H1 (cell line): Measurements from ENCODE around the gene RYR3. TPM values are rescaled to one million over a fixed set of nuclear protein-coding genes. Genes with fewer than 3 reads are reported as not detected.

Source experiments
- CTCF ChIA-PET: fragments of 300-600 bp; sonication (Branson Sonifier 250); formaldehyde crosslinking; loops from one replicate; lab custom pipeline; 2021; ENCODE audit not compliant: partially characterized antibody; lab: Charles Lee
- POLR2A ChIA-PET: fragments of 300-600 bp; sonication (Branson Sonifier 250); formaldehyde crosslinking; loops from one replicate; lab custom pipeline; 2021; ENCODE audit warnings: inconsistent platforms; ENCODE audit not compliant: partially characterized antibody; lab: Charles Lee
- DNase-seq, 2 experiments: peaks; one replicate each; pipeline versions ENCODE4 v3.0.0 to v3.0.0-alpha.2; 2010 to 2022; ENCODE audit warnings: low spot score in 2 of 2, low read depth in 1 of 2, mixed read lengths in 1 of 2
- FAIRE-seq: peaks from 2 replicates; lab custom pipeline; 2011; peaks lifted over from hg19 to GRCh38; lab: Jason Lieb, UNC
- H2AFZ ChIP-seq: 2 replicates; pipeline ENCODE4 v1.8.1; 2012; ENCODE audit warnings: low read length, inconsistent platforms
- H2AK5ac ChIP-seq: 2 replicates; pipeline ENCODE4 v1.6.1; 2013; ENCODE audit warnings: low read depth, low read length
- H2BK120ac ChIP-seq: replicated peaks from 2 replicates; pipeline ENCODE3; 2013; ENCODE audit warnings: low read depth, low read length, inconsistent platforms
- H2BK12ac ChIP-seq: 2 replicates; pipeline ENCODE4 v1.6.1; 2013; ENCODE audit warnings: low read depth, low read length
- H2BK15ac ChIP-seq: 2 replicates; pipeline ENCODE4 v1.6.1; 2013; ENCODE audit warnings: low read length
- H2BK20ac ChIP-seq: 2 replicates; pipeline ENCODE4 v1.6.1; 2013; ENCODE audit warnings: low read length
- H2BK5ac ChIP-seq: 2 replicates; pipeline ENCODE4 v1.6.1; 2013; ENCODE audit warnings: low read depth, low read length
- H3K14ac ChIP-seq: 2 replicates; pipeline ENCODE4 v1.6.1; 2013; ENCODE audit warnings: inconsistent platforms; ENCODE audit not compliant: insufficient read length
- H3K18ac ChIP-seq: 2 replicates; pipeline ENCODE4 v1.6.1; 2013; ENCODE audit warnings: low read length; ENCODE audit errors: extremely low read depth
- H3K23ac ChIP-seq: 2 replicates; pipeline ENCODE4 v1.6.1; 2013; ENCODE audit warnings: inconsistent platforms; ENCODE audit not compliant: insufficient read length
- H3K23me2 ChIP-seq: 2 replicates; pipeline ENCODE4 v1.6.1; 2013; ENCODE audit warnings: low read depth, low read length
- H3K27ac ChIP-seq: 2 replicates; pipeline ENCODE4 v1.6.1; 2011; ENCODE audit warnings: low read depth, low read length, inconsistent platforms
- H3K27me3 ChIP-seq, 4 experiments: replicated peaks in 1 of 4; 1 replicate in 1 of 4; 2 replicates in 3 of 4; pipeline versions ENCODE4 v1.6.1 to v1.8.1; 2011 to 2013; ENCODE audit warnings: low read length in 3 of 4, mild to moderate bottlenecking in 3 of 4, inconsistent platforms in 2 of 4, mixed read lengths in 2 of 4, moderate library complexity in 1 of 4; ENCODE audit not compliant: control insufficient read depth in 3 of 4, insufficient read depth in 3 of 4; ENCODE audit errors: extremely low read depth in 1 of 4
- H3K36me3 ChIP-seq, 4 experiments: 2 replicates each; pipeline versions ENCODE4 v1.6.1 to v1.8.1; 2011 to 2013; ENCODE audit warnings: mild to moderate bottlenecking in 4 of 4, low read length in 3 of 4, moderate library complexity in 2 of 4, control low read depth in 1 of 4, inconsistent platforms in 1 of 4; ENCODE audit not compliant: insufficient read depth in 4 of 4, control insufficient read depth in 2 of 4
- H3K4ac ChIP-seq: replicated peaks from 2 replicates; pipeline ENCODE3; 2013; ENCODE audit warnings: low read length, low read depth, mixed read lengths, inconsistent platforms; ENCODE audit not compliant: insufficient read length
- H3K4me1 ChIP-seq, 4 experiments: replicated peaks in 1 of 4; 1 replicate in 1 of 4; 2 replicates in 3 of 4; pipeline versions ENCODE4 v1.6.1 to v1.8.1; 2011 to 2013; ENCODE audit warnings: low read length in 3 of 4, inconsistent platforms in 2 of 4, mixed read lengths in 1 of 4; ENCODE audit not compliant: insufficient read depth in 4 of 4, control insufficient read depth in 3 of 4
- H3K4me2 ChIP-seq, 2 experiments: 2 replicates each; pipeline versions ENCODE4 v1.6.1 to v1.8.1; 2011 to 2013; ENCODE audit warnings: low read depth in 2 of 2, low read length in 2 of 2, control low read depth in 1 of 2, inconsistent platforms in 1 of 2, mild to moderate bottlenecking in 1 of 2; ENCODE audit not compliant: insufficient read depth in 1 of 2
- H3K4me3 ChIP-seq, 4 experiments: fragments of 200-600, 300-600 bp in 1 of 4; sonication (generic), shearing (Covaris generic), sonication (Bioruptor Twin) in 1 of 4; 2 replicates each; pipeline versions ENCODE4 v1.5.1 to v1.8.1; 2011 to 2016; ENCODE audit warnings: low read length in 4 of 4, low read depth in 3 of 4, control low read depth in 2 of 4, inconsistent platforms in 2 of 4, mild to moderate bottlenecking in 2 of 4, mixed read lengths in 1 of 4, moderate library complexity in 1 of 4; ENCODE audit not compliant: insufficient read depth in 2 of 4; ENCODE audit errors: extremely low read depth in 1 of 4
- H3K56ac ChIP-seq: replicated peaks from 2 replicates; pipeline ENCODE3; 2013; ENCODE audit warnings: low read depth, mild to moderate bottlenecking, mixed read lengths, low read length, inconsistent platforms; ENCODE audit not compliant: insufficient read length
- H3K79me1 ChIP-seq: 2 replicates; pipeline ENCODE4 v1.6.1; 2013; ENCODE audit warnings: low read depth, low read length, control low read depth
- H3K79me2 ChIP-seq, 2 experiments: 2 replicates each; pipeline versions ENCODE4 v1.6.1 to v1.8.1; 2012 to 2013; ENCODE audit warnings: low read length in 2 of 2, mild to moderate bottlenecking in 2 of 2, inconsistent platforms in 1 of 2; ENCODE audit not compliant: insufficient read depth in 2 of 2, control insufficient read depth in 1 of 2
- H3K9ac ChIP-seq, 4 experiments: replicated peaks in 1 of 4; 1 replicate in 1 of 4; 2 replicates in 3 of 4; pipeline versions ENCODE4 v1.6.1 to v1.8.1; 2011 to 2013; ENCODE audit warnings: low read depth in 3 of 4, low read length in 3 of 4, control low read depth in 2 of 4, mild to moderate bottlenecking in 2 of 4, moderate library complexity in 2 of 4, inconsistent platforms in 1 of 4; ENCODE audit errors: extremely low read depth in 1 of 4
- H3K9me3 ChIP-seq, 2 experiments: 2 replicates each; pipeline versions ENCODE4 v1.6.1 to v1.8.1; 2012 to 2013; ENCODE audit warnings: mild to moderate bottlenecking in 2 of 2, moderate library complexity in 2 of 2, control low read depth in 1 of 2, inconsistent platforms in 1 of 2, low read depth in 1 of 2, low read length in 1 of 2, mixed read lengths in 1 of 2; ENCODE audit not compliant: insufficient read depth in 2 of 2
- H4K20me1 ChIP-seq, 2 experiments: replicated peaks in 1 of 2; 2 replicates each; pipeline versions ENCODE3 to v1.8.1; 2011 to 2013; ENCODE audit warnings: inconsistent platforms in 2 of 2, low read length in 2 of 2, mild to moderate bottlenecking in 1 of 2; ENCODE audit not compliant: insufficient read depth in 2 of 2, control insufficient read depth in 1 of 2
- H4K5ac ChIP-seq: 2 replicates; pipeline ENCODE4 v1.6.1; 2013; ENCODE audit warnings: low read length, low read depth, mixed read lengths, inconsistent platforms; ENCODE audit not compliant: insufficient read length
- H4K8ac ChIP-seq: 2 replicates; pipeline ENCODE4 v1.8.0; 2013; ENCODE audit warnings: mild to moderate bottlenecking, moderate library complexity, low read length, inconsistent platforms; ENCODE audit not compliant: insufficient read depth; ENCODE audit errors: extremely low read depth
- H4K91ac ChIP-seq: replicated peaks from 2 replicates; pipeline ENCODE3; 2013; ENCODE audit warnings: low read length, mixed read lengths, inconsistent platforms; ENCODE audit not compliant: insufficient read length
- CBX8 ChIP-seq: fragments of 300-800, 300-1000 bp; sonication (generic); IDR thresholded peaks from 2 replicates; pipeline ENCODE4 v1.7.1; 2016; ENCODE audit warnings: low read depth, low read length, borderline replicate concordance
- EP300 ChIP-seq, 2 experiments: IDR thresholded peaks; 1 replicate in 1 of 2; 2 replicates in 1 of 2; pipeline ENCODE4 v1.6.1; 2011 to 2012; ENCODE audit warnings: low read depth in 2 of 2, low read length in 2 of 2, mild to moderate bottlenecking in 2 of 2, borderline replicate concordance in 1 of 2, inconsistent platforms in 1 of 2, moderate library complexity in 1 of 2
- SAP30 ChIP-seq: fragments of 300-600 bp; sonication (generic); IDR thresholded peaks from 2 replicates; pipeline ENCODE4 v1.7.1; 2012; ENCODE audit warnings: low read length, moderate library complexity, mild to moderate bottlenecking, inconsistent platforms; ENCODE audit not compliant: insufficient read depth, insufficient replicate concordance
- SP4 ChIP-seq: IDR thresholded peaks from 2 replicates; pipeline ENCODE4 v1.6.1; 2012; ENCODE audit warnings: low read length, inconsistent platforms
- TAF7 ChIP-seq: optimal IDR thresholded peaks from 2 replicates; pipeline ENCODE3; 2011; ENCODE audit warnings: low read depth, mild to moderate bottlenecking, inconsistent platforms, low read length, moderate library complexity, borderline replicate concordance
- ZNF274 ChIP-seq: IDR thresholded peaks from 2 replicates; pipeline ENCODE4 v1.7.0; 2012; ENCODE audit warnings: low read length, borderline replicate concordance; ENCODE audit errors: extremely low read depth
- WGBS, 2 experiments: shearing (Covaris generic) in 1 of 2; methylation state at CpG; one replicate each; pipeline versions ENCODE4 v1.1.6 to v1.1.7; 2013 to 2015; ENCODE audit warnings: low lambda C conversion rate in 2 of 2, mixed read lengths in 2 of 2, inconsistent platforms in 1 of 2, low coverage in 1 of 2, missing lambda C conversion rate in 1 of 2; ENCODE audit not compliant: insufficient replicate concordance in 2 of 2, insufficient coverage in 1 of 2, insufficient read length in 1 of 2; ENCODE audit errors: extremely low coverage in 1 of 2, missing lambda C conversion rate in 1 of 2; 5-methylcytosine and 5-hydroxymethylcytosine counted together
- polyA plus RNA-seq, 7 experiments: library from polyadenylated mRNA; depleted of rRNA in 3 of 7; stranded (reverse) in 5 of 7; unstranded in 2 of 7; fragments of >200 nt in 5 of 7; fragments of 200-250 nt in 2 of 7; gene quantifications; 1 replicate in 5 of 7; 2 replicates in 1 of 7; 4 replicates in 1 of 7; pipeline versions ENCODE4 v1.2.1 to v1.2.3, GENCODE V29; 2011 to 2013; ENCODE audit warnings: missing spikeins in 2 of 7, mixed read lengths in 2 of 7
- total RNA-seq: library from RNA; stranded (reverse); fragmentation: NEBNext Ultra II Directional; extraction: Animal tissue kit (Norgen Biotek cat#: 25700); gene quantifications from 2 replicates; pipeline ENCODE4 v1.2.1, GENCODE V29; 2021

RYR3 gene
- total and polyA plus RNA-seq, 2 of the 8 experiments (the other 6 are each of a cell fraction or from before 2014, with no cell fraction given) = 0.33 to 3.4 TPM

- H2BK120ac ChIP-seq = no peak overlapping the region
- no peak overlapping the region for H2AFZ ChIP-seq
- H2BK15ac ChIP-seq = no peak overlapping the region
- no peak overlapping the region for H3K18ac ChIP-seq
- H3K4me1 ChIP-seq = peaks cover 0 to 2% (median 0%) of the 10 kb centered on the region in 4 experiments; a peak in 1 of 7 replicates
- DNase-seq = no peak
- CTCF ChIA-PET = interaction anchor here (0.6 to 1.5 kb wide), 5 partner anchors 12 to 546 kb away, joined by 3 to 4 read pairs (median 3); no protein-coding TSS in a partner anchor
- no peak overlapping the region for H3K4ac ChIP-seq
- no peak overlapping the region for H3K27ac ChIP-seq
- H3K79me1 ChIP-seq = no peaks in the 10 kb centered on the region
- H3K23me2 ChIP-seq = no peaks in the 10 kb centered on the region
- H2BK20ac ChIP-seq = no peak overlapping the region
- no peaks in the 10 kb centered on the region for H3K36me3 ChIP-seq
- H2BK12ac ChIP-seq = no peak overlapping the region
- TF ChIP-seq TAF7 = no peak
- no peak for TF ChIP-seq EP300 (IDR thresholded peaks at IDR 0.05; ENCODE audit: borderline replicate concordance in 1 of 2, low read depth in 2 of 2, low read length in 2 of 2)
- no peak for TF ChIP-seq ZNF274
- TF ChIP-seq SP4 = no peak
- no peak for TF ChIP-seq SAP30
- TF ChIP-seq CBX8 = no peak
- no peak overlapping the region for H2BK5ac ChIP-seq
- no peak overlapping the region for H4K5ac ChIP-seq
- no peak overlapping the region for H3K56ac ChIP-seq
- FAIRE-seq = no peak
- H4K20me1 ChIP-seq = no peaks in the 10 kb centered on the region
- no peak overlapping the region for H3K23ac ChIP-seq
- POLR2A ChIA-PET = no interaction called here
- no peak overlapping the region for H3K4me2 ChIP-seq
- no peaks in the 10 kb centered on the region for H3K79me2 ChIP-seq
- no peaks in the 10 kb centered on the region for H3K27me3 ChIP-seq
- H4K8ac ChIP-seq = no peak overlapping the region
- WGBS, 2 experiments = 91 to 100% methylated on average over 2 to 10 of the region's 10 CpGs
- no peak overlapping the region for H2AK5ac ChIP-seq
- H3K9ac ChIP-seq = no peak overlapping the region
- no peak overlapping the region for H3K14ac ChIP-seq
- no peaks in the 10 kb centered on the region for H3K9me3 ChIP-seq
- no peak overlapping the region for H4K91ac ChIP-seq
- H3K4me3 ChIP-seq = no peak overlapping the region
These were observed 229.2 kb downstream of the RYR3 start for GRCh38 chr15:33539825-33540573.
